MV-4-11 (cell line): ENCODE data around the gene KCTD14.
A peak's percentile ranks its signal among the peaks of the same experiment; 100 is the strongest.
"Not testable (repeated sequence)": the region's sequence is repeated elsewhere in the genome, so short reads cannot be mapped to it uniquely, and the experiment has no call there.

ENCODE experiments used
- DNase-seq: peaks from one replicate; lab custom pipeline; 2025; lab: John Stamatoyannopoulos, UW

Gene KCTD14

DNA sequence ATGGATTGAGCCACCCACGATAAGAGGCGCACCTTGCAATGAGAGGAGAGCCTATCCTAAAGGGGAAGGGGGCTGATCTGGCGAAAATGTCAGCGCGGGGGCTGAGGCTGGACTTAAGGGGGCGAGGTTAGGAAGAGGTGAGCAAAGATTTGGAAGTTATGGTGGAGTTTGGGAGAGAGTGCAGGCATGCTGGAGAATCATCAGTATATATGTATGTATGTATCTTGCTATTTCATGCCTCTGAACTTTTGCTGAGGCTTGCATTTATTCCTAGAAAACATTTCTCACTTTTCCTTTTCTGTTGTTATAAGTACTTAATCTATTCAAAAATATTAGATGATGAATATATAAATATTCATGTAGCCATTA lies 23.4 kb upstream of the KCTD14 start:
- no peak for DNase-seq

DNA sequence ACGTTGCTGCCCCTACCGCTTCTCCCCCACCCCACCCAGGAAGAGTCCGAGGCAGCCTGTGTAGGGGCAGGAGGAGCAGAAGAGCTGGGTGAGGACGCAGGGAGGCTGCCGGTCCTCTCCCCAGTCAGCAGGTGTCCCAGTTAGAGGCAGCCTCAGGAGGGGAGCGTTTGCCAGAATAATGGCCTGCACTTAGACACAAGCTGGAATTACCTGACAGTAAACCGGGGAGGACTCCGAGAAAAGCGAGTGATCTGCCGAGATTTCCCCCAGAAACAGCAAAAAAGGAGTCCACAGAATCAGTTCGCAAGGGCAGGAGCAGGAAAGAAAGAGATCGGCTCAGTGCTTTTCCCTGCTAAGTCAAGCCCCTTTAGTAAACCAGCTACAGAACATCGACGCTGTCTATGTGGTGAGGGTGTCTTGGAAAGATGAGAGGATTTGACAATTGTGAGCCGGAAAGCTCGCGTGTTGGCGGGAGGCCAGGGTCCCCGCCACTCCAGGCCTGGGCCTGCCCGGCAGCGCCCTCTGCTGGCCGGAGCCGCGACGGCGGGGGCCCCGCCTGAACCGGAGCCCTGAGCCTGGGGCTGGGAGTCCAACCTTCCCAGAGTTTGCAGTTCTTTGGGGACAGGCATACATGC lies 22.9 kb upstream of the KCTD14 start:
- peak; percentile 40 for DNase-seq

GRCh38 chr11:78044706-78045105 lies 21.6 kb upstream of the KCTD14 start:
- no peak for DNase-seq

DNA sequence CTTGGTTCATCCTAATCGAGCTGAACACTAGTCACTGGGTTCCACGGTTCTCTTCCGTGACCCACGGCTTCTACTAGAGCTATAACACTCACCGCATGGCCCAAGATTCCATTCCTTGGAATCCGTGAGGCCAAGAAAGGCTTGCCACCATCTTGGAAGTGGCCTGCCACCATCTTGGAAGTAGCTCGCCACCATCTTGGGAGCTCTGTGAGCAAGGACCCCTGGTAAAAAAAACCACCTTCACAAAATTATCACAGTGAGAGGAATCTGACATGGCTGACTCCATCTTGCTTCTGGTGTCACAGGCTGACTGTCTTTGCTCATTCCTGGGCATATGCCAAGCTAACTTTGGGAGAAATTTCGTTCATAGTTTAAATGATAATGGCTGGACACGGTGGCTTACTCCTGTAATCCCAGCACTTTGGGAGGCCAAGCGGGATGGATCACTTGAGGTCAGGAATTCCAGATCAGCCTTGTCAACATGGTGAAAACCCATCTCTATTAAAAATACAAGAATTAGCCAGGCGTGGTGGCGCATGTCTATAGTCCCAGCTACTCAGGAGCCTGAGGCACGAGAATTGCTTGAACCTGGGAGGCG lies 18.9 kb upstream of the KCTD14 start:
- no peak for DNase-seq

GRCh38 chr11:78041380-78041719 lies 18.3 kb upstream of the KCTD14 start:
- DNase-seq, result not testable (repeated sequence)

GRCh38 chr11:78040691-78041379 lies 17.8 kb upstream of the KCTD14 start:
- DNase-seq, result peak; percentile 10

DNA sequence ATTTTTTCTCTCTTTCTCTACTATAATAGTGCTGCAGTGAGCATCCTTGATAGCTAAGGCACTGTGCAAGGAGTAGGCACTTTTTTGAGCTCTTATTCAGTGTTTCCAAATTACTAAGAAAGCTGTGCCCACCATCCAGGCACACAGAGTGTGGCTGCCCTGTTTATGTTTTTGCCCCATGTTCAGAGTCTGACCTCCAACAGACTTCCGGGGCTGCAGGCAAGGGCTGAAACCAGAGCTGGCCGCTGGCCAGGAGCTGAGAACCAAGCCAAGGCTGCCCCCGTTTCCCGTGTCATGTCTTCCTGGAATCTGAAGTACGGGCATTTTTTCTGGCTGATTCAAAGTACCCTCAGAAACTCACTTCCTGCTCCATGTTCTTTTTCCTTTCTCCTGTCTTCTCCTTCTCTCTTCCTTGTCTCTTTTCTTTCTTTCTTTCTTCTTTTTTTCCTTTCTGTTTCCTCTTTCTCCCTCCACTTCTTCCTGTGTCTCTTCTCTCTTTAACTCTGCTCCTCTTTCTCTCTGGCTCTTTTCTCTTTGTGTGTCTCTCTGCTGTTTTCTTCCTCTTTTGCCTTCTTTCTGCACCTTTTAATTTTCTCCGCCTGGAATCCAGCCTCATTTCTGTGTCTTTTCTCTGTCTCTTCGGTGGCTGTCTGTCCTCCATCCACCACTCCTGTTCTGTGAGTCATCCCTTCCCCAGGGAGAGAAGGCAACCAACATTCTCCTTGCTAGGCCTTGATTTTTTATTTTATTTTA lies 17.0 kb upstream of the KCTD14 start:
- peak; percentile 61 for DNase-seq

DNA sequence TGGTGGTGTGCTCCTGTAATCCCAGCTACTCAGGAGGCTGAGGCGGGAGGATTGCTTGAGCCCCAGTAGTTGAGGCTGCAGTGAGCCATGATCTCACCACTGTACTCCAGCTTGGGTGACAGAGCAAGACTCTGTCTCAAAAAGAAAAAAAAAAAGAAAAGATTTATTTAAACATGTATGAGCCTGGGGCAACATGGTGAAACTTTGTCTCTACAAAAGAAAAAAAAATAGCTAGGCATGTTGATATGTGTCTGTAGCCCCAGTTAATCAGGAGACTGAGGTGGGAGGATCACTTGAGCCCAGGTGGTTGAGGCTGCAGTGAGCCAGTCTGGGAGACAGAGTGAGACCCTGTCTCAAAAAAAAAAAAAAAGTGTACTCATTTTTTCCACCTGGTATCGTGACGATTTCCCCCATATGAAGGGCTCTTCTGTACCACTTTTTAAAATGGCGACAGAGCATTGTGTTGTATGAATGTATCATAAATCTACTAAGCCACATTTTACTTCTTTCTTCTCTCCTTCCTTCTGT lies 16.4 kb upstream of the KCTD14 start:
- no peak for DNase-seq

DNA sequence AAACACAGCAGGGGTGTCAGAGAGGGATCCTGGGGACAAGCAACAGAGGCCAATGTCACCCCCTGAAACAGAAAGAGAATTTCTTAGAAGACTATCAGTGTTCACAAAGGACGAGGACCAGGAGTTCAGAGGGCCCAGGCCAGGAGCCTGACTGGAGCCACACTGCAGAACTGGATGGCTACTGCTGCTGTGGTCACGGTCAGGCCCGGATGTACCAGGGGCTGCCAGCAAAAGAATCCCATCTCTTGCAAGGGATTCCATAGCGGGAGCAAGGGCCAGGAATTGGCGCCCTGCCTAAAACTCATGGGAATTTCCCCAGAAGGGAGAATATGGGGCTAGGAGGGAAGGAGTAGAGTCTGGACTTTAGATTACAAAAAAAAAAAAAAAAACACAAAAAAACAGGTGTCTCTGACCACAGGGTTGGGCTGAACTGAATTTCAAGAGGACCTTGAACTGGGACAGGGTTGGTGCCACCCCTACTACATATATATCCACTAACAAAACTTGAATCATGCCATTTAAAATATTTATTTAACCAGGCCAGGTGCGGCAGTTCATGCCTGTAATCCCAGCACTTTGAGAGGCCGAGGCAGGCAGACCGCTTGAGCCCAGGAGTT lies 15.7 kb upstream of the KCTD14 start:
- no peak for DNase-seq

- DNase-seq, result no peak
Observed at GRCh38 chr11:78037825-78038620, 14.9 kb upstream of the KCTD14 start.

DNA sequence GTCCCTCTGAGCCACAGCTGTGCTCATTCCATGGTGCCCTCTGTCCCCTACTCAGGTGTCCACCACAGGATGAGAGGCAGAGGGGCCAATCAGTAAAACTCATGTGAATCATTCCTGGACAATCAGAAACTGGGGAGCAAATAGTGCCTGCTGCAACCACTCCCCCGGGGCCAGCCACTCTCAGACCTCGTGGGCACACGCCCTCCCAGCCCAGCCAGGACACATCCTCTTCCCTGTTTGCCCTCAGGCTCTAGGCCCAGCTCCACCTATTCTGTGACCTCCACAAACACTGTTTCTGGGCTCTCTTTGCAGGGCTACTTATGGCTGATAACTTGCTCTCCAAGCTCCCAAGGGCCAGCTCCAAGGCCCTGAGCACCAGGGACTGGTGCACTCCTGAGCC lies 14.0 kb upstream of the KCTD14 start:
- DNase-seq, result no peak

DNA sequence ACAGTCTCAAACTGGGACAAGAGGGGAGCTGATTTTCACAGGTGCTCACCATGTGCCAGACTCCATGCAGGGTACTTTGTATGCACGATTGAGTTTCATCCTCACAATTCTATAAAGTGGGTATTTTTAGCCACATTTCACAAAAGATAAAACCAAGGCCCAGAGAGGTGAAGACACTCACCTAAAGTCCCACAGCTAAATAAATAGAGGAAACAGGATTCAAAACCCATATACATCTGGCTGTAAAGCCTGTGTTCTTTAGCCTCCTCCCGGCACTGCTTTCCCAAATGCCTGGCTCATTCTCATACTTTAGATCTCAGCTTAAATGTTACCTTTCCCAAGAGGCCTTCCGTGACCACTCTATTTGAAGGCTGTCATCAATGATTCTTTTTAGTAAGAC lies 13.2 kb upstream of the KCTD14 start:
- no peak for DNase-seq

GRCh38 chr11:78034623-78035022 lies 11.5 kb upstream of the KCTD14 start:
- no peak for DNase-seq

- no peak for DNase-seq
Observed at GRCh38 chr11:78033040-78033439, 10.0 kb upstream of the KCTD14 start.

GRCh38 chr11:78032090-78032489 lies 9.0 kb upstream of the KCTD14 start:
- DNase-seq, result no peak

DNA sequence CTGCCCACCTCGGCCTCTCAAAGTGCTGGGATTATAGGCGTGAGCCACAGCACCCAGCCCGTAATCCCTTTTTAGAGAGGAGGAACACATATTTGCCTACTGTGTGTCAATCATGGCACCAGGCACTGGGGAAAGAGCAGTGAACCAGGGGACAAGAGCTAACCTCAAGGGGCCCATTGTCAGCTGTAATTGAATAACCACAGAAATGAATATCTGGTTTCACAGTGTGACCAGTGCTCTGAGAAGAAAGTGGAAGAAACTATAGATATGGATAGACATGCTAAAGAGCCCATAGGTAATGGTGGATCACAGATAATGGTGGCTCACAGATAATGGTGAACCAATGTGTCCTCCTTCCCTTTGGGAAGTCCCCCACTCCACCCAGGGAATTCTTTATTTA lies 8.6 kb upstream of the KCTD14 start:
- DNase-seq, result no peak

DNA sequence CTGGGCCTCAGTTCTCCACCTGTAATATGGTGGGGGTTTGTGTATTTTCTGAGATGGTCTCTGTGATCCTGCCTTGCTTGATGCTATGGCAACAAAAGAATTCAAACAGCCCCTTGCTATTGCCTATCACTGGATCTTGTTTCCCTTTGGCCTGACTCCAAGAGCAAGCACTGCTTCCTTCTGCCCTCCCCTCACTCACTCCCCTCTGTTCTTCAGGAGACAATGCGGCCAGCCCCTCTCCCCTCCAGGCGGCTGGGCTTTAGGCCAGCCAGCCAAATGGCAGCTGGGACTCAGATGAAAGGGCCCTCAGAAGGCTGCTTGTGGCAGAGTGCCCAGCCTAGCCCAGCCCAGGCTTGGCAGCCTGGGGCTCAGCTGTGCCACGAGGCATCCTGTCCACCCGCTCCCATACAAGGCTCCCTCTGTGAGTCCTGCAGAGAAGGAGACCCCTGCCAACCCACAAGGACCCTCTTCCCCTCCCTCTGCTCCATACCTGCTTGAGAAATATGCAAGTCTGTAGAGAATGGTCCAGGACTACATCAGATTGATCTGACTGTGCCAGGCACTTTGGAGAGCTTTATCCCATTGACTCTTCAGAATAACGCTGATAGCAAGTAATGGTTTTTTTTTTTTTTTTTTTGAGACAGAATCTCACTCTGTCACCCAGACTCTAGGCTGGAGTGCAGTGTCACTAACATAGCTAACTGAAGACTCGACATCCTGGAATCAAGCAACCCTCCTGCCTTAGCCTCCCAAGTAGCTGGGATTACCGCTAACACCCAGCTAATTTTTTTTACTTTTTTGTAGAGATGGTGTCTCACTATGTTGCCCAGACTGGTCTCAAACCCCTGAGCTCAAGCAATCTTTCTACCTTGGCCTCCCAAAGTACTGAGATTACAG lies 7.6 kb upstream of the KCTD14 start:
- no peak for DNase-seq

DNA sequence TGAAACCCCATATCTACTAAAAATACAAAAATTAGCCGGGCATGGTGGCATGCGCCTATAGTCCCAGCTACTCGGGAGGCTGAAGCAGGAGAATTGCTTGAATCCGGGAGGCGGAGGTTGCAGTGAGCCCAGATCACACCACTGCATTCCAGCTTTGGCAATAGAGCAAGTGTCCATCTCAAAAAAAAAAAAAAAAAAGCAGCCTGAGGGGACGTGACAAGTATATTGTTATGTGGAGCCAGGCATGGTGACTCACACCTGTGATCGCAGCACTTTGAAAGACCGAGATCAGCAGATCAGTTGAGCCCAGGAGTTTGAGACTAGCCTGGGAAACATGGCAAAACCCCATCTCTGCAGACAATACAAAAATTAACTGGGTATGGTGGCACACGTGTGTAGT lies 5.3 kb upstream of the KCTD14 start:
- DNase-seq, result not testable (repeated sequence)

DNA sequence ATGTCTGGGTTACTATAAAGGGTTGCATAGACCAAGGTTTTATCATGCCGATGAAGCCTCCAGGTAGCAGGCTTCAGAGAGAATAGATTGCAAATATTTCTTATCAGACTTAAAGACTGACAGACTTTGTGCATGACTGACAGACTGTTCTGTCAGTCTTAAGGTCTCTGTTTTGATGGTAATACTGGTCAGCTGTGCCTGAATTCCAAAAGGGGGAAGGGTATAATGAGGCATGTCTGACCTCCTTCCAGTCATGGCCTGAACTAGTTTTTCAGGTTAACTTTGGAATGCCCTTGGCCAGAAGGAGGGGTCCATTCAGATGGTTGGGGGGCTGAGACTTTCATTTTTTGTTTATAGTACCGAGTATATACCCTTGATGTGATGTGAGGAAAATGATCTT lies 4.7 kb upstream of the KCTD14 start:
- DNase-seq, result no peak

GRCh38 chr11:78025378-78025777 lies 2.3 kb upstream of the KCTD14 start:
- DNase-seq, result no peak
